GM08714 (cell line): Measurements from ENCODE around the gene ANKS1B.

Experiments used
- H3K4me3 ChIP-seq: fragments of 200-500 bp; sonication (Bioruptor generic); 2 replicates; pipeline ENCODE4 v1.5.1; 2014; ENCODE audit warnings: mild to moderate bottlenecking, low read length, inconsistent platforms
- ZNF274 ChIP-seq: IDR thresholded peaks from 2 replicates; pipeline ENCODE4 v1.6.1; 2012; ENCODE audit warnings: mild to moderate bottlenecking, low read depth, low read length

The ANKS1B gene

DNA sequence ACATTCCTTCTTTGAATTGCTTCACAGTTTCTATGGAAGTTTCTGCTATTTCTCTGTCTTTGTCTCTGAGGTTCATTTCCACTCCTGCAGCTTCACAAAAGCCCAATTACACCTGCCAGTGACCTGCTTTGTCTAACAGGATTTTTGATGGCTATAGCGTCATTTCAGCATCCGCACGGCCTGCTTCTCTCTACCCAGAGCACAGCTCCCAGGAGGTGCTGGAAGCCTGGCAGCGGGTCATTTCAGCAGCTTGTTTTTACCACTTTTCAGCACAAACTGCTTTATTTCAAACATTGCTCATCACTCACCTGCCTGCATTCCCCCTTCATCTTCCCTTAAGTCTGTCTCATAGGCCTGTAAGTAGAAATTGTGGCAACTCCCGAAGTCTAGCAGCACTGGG, 771.7 kb downstream of the ANKS1B start:
- no peak for TF ChIP-seq ZNF274

DNA sequence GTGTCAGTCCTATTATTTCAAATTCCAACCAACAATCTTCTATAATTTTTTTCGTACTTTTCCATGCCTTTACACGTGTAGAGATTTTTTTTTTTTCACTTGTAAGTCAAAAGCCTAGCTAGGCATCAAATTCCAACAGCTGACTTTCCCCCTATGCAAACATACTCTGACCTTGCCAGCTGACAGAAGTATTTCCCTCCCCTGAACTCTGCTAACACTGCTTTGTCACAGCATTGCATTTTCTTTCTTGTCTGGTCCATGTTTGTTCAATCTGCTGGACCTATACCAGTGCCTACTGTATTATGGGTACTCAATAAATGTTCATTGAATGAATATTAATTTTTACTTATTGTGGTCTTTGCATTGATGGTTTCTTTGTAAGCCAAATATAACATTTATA, 772.5 kb downstream of the ANKS1B start:
- TF ChIP-seq ZNF274, result no peak
- H3K4me3 ChIP-seq, result no peak overlapping the region

More for the DNA sequence above, 771.7 kb downstream of the ANKS1B start:
- no peak overlapping the region for H3K4me3 ChIP-seq

DNA sequence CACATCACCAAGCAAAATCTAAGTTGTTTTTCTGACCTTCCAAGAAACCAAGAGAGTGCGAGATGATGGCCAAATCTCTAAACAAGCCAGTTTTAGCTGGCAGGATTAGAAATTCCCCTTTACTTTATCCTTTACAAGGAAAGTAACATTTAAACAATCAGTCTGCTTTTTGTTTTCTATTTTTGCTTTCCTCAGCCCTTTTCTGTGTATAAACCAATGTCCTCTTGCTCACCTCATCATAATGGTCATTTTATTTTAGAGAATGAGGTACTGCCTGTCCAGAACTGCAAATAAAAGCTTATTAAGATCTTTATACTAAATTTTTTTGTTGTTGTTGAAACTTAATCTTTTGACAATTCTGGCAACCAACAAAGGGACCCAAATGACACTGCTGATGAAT, 779.6 kb downstream of the ANKS1B start:
- H3K4me3 ChIP-seq, result no peak overlapping the region
- TF ChIP-seq ZNF274, result no peak

DNA sequence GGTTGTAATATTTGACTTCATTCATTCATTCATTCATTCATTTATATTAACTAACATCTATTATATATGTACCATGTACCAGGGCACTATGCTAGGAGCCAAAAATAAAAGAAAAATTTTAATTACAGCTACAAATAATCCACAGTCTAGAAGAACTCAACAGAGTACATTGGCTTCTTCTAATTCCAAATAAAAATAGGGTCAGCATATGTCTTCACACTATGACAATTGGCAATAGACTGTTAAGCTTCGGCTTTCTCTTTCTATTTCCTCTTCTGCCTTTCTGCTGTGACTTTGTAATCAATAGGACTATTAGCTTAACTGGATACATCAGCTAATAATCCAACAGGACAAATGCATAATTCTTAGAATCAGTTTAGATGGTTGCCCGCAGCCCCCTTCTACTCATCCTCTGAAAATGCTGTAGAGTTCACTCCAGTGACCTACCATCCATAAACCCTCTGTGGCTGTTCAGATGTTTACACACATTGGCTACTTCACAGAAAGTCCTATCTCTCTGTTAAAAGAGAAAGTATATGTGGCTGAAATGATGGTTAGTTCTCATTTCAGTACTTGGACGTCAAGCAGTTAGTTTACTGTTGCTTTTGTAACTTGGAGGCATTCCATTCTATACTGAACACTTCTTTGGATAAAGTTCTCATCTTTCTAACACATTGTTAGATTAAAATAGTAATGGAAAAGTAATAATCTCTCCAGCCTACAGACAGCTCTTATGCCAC, 782.7 kb downstream of the ANKS1B start:
- TF ChIP-seq ZNF274, result no peak
- H3K4me3 ChIP-seq, result no peak overlapping the region

DNA sequence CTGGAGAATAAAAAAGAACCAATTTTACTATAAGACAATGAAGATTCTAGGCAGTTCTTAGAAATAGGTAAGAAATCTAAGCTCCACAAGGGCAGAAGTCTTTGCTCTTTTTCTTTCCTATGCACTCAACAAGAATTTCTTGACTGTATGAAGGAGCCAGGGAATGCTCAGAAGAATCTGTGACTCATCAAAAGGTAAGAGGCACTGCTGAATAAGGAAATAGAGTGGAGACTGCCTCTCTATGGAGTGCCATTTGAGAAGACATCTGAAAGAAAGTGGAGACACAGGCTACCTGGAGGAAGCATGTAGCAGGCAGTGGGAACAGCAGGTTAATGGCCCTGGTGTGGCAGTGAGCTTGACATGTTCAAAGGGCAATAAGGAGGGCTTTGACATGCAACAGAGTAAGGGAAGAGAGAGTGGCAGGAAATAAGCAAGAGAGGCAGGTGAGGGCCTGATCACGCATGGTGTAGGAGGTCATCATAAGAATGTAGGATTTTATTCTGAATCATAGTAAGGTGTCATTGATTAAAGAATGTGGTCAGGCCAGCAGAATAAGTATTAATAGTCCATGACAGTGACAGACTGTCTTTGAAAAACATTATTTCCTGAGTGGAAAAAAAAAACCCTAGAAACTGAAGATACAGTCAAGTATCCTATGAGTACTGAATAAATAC, 783.9 kb downstream of the ANKS1B start:
- no peak for TF ChIP-seq ZNF274
- no peak overlapping the region for H3K4me3 ChIP-seq

DNA sequence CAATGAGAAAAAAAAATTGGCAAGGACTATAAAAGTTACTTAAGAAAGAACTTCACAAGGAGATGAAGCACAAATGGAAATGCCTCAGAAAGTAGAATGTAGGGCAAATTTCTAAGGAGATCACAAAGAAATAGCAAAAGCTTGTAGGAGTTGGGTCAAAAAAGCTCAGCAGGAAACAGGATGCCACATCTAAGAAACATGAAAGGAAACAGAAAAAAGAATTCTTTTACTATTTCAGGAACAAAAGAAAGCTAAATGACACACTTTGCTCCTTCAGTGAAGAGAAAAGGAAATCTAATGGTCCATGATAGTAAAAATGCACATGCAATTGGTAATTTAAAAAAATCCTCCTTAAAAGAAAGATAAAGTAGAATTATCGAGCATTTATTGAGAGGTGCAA, 789.3 kb downstream of the ANKS1B start:
- no peak overlapping the region for H3K4me3 ChIP-seq
- TF ChIP-seq ZNF274, result no peak

DNA sequence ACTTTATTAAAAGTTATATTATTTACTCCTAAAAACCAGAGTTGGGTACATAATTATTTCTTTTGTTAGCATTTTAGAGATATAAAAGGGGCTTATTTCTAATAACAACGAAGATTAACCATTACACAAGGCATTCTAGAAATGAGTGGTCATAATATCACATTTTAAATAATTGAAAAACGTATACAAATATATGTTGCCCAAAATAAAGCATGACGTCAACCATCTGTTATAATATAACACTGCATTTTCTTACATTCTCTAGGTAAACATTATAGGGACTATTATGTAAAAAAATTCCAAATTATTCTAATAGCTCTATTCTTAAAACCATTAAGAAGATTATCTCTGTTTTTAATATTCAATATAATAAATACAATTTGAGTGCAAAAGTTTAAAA, 792.2 kb downstream of the ANKS1B start:
- no peak for TF ChIP-seq ZNF274

DNA sequence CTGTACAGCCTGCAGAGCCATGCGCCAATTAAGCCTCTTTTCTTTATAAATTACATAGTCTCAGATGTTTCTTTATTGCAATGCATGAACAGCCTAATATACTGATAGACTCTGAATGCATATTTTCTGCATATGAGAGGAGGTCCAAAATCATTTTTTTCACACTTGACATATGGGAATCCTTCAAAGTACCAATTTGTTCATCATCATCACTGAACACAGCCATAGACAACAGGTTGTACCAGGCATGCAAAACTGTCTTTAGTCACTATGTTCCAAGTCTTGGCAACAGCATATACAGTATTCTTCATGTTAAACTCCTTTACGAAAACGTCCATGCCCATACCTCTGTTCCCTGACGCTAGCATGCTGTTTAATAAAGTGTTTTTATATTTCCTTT, 807.9 kb downstream of the ANKS1B start:
- no peak for TF ChIP-seq ZNF274
- H3K4me3 ChIP-seq, result no peak overlapping the region

More for the DNA sequence above, 792.2 kb downstream of the ANKS1B start:
- no peak overlapping the region for H3K4me3 ChIP-seq

DNA sequence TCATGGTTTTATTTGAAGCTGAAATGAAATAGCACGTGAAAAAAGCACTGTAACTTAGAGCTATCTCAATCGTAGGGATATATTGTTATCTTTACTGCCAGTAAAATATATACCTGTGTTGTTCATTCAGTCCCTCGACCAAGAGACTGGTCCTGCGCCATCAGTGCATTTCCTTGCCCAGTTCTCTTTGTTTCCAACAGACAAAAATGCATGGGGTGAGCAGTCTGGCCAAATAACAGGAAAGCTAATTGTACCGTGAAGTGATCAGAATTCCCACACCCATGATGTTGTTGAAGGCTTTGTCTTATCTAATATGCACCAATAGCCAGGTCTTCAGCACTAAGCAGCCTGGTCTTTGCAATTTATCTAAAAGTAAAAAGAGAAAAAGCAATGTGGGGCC, 814.3 kb downstream of the ANKS1B start:
- H3K4me3 ChIP-seq, result no peak overlapping the region
- no peak for TF ChIP-seq ZNF274

DNA sequence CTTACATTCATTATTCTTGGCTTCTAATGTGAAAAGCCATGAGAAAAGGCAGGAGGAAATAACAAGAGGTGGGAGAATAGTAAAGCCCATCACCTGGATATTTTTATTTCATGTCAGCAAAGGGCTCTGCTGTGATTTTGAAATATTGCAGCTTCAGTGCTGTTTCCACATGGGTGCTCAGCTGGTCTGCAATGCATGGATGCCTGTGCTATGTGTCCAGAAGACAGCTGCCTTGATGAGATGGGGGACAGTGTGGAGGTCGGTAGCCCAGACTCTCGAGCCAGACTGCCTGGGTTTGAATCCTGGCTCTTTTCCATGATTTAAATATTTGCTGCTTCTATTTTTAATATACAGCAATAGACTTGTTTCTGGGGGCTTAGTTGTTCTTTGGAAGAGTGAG, 814.7 kb downstream of the ANKS1B start:
- H3K4me3 ChIP-seq, result no peak overlapping the region

DNA sequence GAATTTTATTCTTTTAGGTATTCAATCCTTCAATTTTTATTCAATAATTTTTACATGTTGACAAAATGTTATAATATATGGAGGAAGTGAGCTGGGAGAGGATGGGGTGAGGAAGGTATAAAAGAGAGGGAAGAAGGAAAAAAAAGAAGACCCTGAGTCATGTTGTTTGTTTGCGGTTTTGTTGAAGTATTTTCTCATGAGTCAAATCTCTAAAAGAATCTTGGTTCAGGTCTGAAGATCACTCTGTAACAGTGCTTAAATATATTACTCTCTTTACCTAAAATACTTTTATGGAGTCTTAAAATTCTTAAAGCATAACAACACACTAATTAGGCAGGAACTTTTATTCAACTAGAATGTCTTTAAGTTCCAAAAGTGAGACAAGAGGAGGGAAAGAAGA, 826.8 kb downstream of the ANKS1B start:
- TF ChIP-seq ZNF274, result no peak
- no peak overlapping the region for H3K4me3 ChIP-seq

More for the DNA sequence above, 814.7 kb downstream of the ANKS1B start:
- no peak for TF ChIP-seq ZNF274

DNA sequence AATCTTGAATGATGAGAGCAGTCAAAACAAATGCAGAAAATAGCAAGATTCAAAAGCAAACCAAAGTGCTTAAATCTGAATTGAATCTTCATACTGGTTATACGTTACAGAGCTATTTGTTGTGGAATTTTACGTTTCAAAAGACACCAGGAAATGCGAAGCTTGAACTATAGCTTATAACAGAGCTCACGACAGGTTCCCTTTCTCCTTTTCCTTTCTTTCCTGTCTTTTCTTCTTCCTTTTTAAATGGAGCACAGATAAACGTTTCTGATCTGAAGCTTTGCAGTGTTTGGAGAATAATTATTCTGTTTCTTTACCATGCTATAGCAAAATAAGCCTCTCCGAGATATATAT, 829.8 kb downstream of the ANKS1B start:
- TF ChIP-seq ZNF274, result no peak
- no peak overlapping the region for H3K4me3 ChIP-seq

DNA sequence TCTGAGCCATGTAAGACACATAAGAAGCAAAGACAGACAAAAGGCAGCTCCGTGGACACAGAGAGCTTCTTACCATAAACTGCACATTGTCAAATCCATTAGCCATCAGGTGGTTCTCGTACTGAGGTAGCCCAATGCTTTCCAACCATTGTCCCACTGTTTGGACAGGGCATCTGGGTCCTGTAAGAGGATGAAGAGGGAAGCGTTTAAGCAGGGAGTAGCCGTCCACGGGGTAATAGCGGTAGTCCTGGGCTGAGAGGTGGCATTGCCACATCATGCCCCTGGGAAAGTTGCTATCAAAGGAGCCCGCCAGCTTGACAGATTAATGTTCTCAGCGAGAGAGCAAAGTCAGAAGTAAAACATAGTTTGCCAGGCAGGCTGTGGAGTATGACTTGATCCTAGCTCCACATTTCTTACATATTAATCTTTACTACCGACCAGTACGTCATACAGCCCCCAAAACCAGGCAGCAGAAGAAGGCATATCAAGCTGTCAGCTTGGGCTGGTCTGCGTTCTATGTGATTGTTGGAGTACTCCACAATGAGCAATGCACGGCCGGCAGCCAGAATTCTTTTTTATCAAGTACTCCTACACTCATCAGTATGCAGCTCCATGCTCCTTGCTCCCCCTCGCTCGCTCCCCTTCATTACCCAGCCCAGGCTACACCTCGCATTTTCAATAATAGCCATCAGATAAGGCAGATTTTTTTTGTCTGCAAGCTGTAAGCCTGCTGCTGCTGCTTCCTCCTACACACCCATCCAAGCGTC, 830.3 kb downstream of the ANKS1B start:
- H3K4me3 ChIP-seq, result no peak overlapping the region
- TF ChIP-seq ZNF274, result no peak

DNA sequence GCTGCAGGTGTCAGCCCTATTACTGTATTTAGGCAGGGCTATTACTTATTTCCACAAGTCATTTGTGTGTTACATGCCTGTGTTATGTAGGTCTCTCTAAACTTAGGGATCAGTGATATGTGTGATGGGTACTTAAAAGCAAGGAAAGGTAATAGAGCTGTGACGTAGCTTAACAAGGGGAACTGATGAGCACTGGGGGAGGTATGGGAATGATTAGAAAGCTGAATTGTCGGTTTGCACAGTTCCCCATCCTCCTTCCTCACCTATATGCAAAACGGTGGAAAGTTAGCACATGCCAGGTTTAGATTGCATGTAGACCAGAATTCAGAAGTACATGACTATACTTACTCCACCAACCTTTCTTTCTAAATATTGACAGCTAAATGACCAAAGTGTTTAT, 831.4 kb downstream of the ANKS1B start:
- H3K4me3 ChIP-seq, result no peak overlapping the region
- no peak for TF ChIP-seq ZNF274

DNA sequence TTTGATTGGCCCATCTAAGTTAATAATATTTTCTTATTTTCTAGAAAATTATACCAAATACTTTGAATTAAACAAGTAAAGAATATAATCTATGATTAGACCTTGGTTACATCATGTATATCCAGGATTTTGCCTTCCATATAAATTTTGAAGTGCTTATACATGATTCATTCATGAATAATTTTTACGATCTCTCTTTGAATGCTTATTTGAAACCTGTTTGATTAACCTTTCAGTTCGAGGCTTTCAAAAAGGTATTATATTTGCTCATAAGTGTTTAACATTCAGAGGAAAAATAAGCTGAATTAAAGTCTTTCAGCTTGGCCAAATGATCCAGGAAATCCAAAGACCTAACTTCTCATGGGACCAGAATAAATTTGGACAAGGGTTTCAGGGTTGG, 832.4 kb downstream of the ANKS1B start:
- no peak for TF ChIP-seq ZNF274

More for the DNA sequence above, 832.4 kb downstream of the ANKS1B start:
- no peak overlapping the region for H3K4me3 ChIP-seq
